Ovary (tissue), 9 donors: ENCODE results near the gene DHX57. TPM values are rescaled to one million over a fixed set of nuclear protein-coding genes. Genes with fewer than 3 reads are reported as not detected.

Experiments
- DNase-seq, 5 donors: peaks; one replicate each; pipeline ENCODE4 v3.0.0-alpha.2; 2019 to 2020
- H3K27ac ChIP-seq, 2 donors: fragments of 200-600 bp; one replicate each; pipeline versions ENCODE4 v1.5.1 to v1.8.0; 2019 to 2022
- H3K27me3 ChIP-seq: fragments of 200-600 bp; one replicate; pipeline ENCODE4 v1.8.0; 2022
- H3K36me3 ChIP-seq: fragments of 200-600 bp; sonication (generic); one replicate; pipeline ENCODE4 v1.5.1; 2019
- H3K4me1 ChIP-seq: one replicate; pipeline ENCODE4 v1.8.1; 2013; ENCODE audit warnings: mild to moderate bottlenecking, moderate library complexity; ENCODE audit not compliant: insufficient read depth
- H3K4me3 ChIP-seq: fragments of 200-600 bp; sonication (generic); one replicate; pipeline ENCODE4 v1.5.1; 2017
- H3K9me3 ChIP-seq, 2 donors: fragments of 200-600 bp in 1 of 2; sonication (generic) in 1 of 2; one replicate each; pipeline versions ENCODE4 v1.5.1 to v1.8.1; 2013 to 2019; ENCODE audit warnings: mild to moderate bottlenecking in 1 of 2, moderate library complexity in 1 of 2
- EP300 ChIP-seq: sonication (generic); formaldehyde crosslinking; IDR thresholded peaks from one replicate; pipeline ENCODE4 v1.6.1; 2017; ENCODE audit warnings: antibody characterized with exemption
- POLR2A ChIP-seq: fragments of 450-650 bp; IDR thresholded peaks from one replicate; pipeline ENCODE4 v1.6.1; 2017; ENCODE audit warnings: antibody characterized with exemption, mild to moderate bottlenecking, moderate library complexity
- WGBS, 3 donors: extraction: QIAGEN DNeasy Blood & Tissue Kit in 1 of 3; methylation state at CpG; one replicate each; pipeline versions ENCODE4 v1.1.5 to v1.1.7; 2013 to 2017; 5-methylcytosine and 5-hydroxymethylcytosine counted together
- intact Hi-C, 4 donors: fragments of 100-400 bp; cut with DNase I; formaldehyde crosslinking; loops; one replicate each; pipeline versions ENCODE4 v1.11.0 to v1.15.1; 2022 to 2023
- polyA plus RNA-seq, 2 donors: library from polyadenylated mRNA; stranded (reverse); fragments of 200-250 nt in 1 of 2; fragments of 350-450 nt in 1 of 2; fragmentation: Illumina TruSeq in 1 of 2; extraction: RNeasy Lipid Tissue Mini Kit (QIAGEN cat#74804) in 1 of 2; gene quantifications; one replicate each; pipeline ENCODE4 v1.2.3, GENCODE V29; 2013 to 2014
- total RNA-seq, 7 donors: library from RNA; depleted of rRNA in 2 of 7; stranded (reverse); fragments of >200 nt in 2 of 7; fragmentation: NEBNext Ultra II Directional in 3 of 7; extraction: Animal tissue kit (Norgen Biotek cat#: 25700) in 3 of 7; gene quantifications; one replicate each; pipeline versions ENCODE4 v1.1.0 to v1.2.4, GENCODE V29; 2016 to 2023
- TF ChIP-seq, protein P1 (sequence below), 3 donors: fragments of 450-650 bp in 2 of 3; fragments of 200-600 bp in 1 of 3; IDR thresholded peaks; one replicate each; pipeline versions ENCODE4 v1.5.1 to v1.8.0; 2016 to 2022; ENCODE audit warnings: antibody characterized with exemption in 3 of 3, mild to moderate bottlenecking in 1 of 3
- donor health status: DM: no; HTN: no; CAD: no; lungs with moderate emphysema.
- donor health status: DM: no; HTN: no; CAD: no.
- donor health status: Bipolar disorder and iron deficiency.
- donor health status: DM: yes; HTN: yes; CAD: no.
- donor health status: DM: no; HTN: no; CAD: no.
- donor health status: DM: yes; HTN: yes; CAD: no.

DHX57 gene
- total and polyA plus RNA-seq, 9 donors = 8.7 to 24.4 (median 16.5) TPM

DNA sequence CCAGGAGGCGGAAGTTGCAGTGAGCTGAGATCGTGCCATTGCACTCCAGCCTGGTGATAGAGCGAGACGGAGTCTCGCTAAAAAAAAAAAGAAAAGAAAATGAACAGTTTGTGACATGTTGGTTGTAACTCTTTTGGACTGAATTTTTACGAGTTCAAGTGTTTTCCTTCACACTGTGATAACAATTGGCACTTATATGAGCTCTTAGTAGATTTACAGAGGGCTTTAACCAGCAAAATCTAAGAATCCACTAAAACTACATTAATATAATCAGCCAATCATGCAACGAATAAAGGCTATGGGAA lies 99.9 kb downstream of the DHX57 start:
- no peaks in the 10 kb centered on the region for H3K4me1 ChIP-seq
- 50 to 64% (median 64%) methylated on average over 7 of the region's 7 CpGs for WGBS, 3 donors

DNA sequence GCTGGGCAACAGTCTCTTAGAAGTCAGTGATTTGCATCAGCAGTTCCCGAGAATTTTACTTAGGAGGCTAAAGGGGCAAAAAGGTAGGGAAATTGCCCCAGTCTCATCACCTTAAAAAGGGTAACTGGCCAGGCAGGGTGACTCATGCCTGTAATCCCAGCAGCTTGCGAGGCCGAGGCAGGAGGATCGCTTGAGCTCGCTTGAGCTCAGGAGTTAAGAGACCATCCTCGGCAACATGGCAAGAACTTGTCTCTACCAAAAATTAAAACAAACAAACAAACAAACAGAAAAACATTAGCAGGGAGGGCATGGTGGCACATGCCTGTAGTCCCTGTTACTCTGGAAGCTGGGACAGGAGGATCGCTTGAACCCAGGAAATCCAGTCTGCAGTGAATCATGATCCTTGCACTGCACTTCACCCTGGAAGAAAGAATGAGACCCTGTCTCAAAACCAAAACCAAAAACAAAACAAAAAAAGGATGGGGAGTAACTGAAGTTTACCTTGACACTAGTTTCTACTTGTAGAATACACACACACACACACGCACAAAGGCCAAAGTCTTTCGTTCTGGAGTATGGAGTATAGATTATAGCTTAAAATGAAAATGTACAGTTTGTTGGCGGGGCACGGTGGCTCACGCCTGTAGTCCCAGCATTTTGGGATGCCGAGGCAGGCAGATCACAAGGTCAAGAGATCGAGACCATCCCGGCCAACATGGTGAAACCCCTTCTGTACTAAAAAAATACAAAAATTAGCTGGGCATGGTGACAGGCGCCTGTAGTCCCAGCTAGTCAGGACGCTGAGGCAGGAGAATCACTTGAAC lies 100.4 kb downstream of the DHX57 start:
- no peak overlapping the region for H3K4me3 ChIP-seq
- intact Hi-C loops = no loop called here
- TF ChIP-seq EP300 = no peak
- no peak for TF ChIP-seq POLR2A
- TF ChIP-seq, protein P1, sequence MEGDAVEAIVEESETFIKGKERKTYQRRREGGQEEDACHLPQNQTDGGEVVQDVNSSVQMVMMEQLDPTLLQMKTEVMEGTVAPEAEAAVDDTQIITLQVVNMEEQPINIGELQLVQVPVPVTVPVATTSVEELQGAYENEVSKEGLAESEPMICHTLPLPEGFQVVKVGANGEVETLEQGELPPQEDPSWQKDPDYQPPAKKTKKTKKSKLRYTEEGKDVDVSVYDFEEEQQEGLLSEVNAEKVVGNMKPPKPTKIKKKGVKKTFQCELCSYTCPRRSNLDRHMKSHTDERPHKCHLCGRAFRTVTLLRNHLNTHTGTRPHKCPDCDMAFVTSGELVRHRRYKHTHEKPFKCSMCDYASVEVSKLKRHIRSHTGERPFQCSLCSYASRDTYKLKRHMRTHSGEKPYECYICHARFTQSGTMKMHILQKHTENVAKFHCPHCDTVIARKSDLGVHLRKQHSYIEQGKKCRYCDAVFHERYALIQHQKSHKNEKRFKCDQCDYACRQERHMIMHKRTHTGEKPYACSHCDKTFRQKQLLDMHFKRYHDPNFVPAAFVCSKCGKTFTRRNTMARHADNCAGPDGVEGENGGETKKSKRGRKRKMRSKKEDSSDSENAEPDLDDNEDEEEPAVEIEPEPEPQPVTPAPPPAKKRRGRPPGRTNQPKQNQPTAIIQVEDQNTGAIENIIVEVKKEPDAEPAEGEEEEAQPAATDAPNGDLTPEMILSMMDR (IDR thresholded peaks at IDR 0.05) = no peak
- no peak for DNase-seq
- H3K4me1 ChIP-seq = no peaks in the 10 kb centered on the region
- no peaks in the 10 kb centered on the region for H3K9me3 ChIP-seq
- H3K36me3 ChIP-seq = no peaks in the 10 kb centered on the region
- 80 to 83% (median 83%) methylated on average over 17 of the region's 17 CpGs for WGBS, 3 donors
- no peak overlapping the region for H3K27ac ChIP-seq
- H3K27me3 ChIP-seq = no peaks in the 10 kb centered on the region

More for the DNA sequence above, 99.9 kb downstream of the DHX57 start:
- no peak for DNase-seq
- no peaks in the 10 kb centered on the region for H3K9me3 ChIP-seq
- no peaks in the 10 kb centered on the region for H3K36me3 ChIP-seq
- H3K27ac ChIP-seq = no peak overlapping the region
- no peak overlapping the region for H3K4me3 ChIP-seq
- no peaks in the 10 kb centered on the region for H3K27me3 ChIP-seq
- TF ChIP-seq, protein P1 (IDR thresholded peaks at IDR 0.05) = no peak
- TF ChIP-seq POLR2A (no peak), EP300 (no peak)
- intact Hi-C loops = no loop called here

DNA sequence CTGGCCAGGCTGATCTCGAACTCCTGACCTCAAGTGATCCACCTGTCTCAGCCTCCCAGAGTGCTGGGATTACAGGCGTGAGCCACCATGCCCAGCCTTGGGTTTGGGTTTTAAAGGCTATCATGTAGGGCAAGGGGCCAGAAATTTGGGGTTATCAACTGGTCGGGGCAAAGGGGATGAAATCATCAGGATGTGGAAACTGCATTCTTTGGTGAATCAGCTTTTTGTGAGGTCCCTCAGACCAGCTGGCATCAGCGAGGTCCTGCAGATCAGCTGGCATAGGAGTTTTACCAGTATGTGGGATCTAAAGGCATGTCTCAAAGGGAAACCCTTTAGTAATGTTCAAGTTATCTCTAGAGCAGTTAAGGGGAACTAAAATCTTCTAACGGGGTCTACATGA lies 104.1 kb downstream of the DHX57 start:
- Histone ChIP-seq H3K27ac (no peak overlapping the region), H3K27me3 (no peaks in the 10 kb centered on the region), H3K36me3 (no peaks in the 10 kb centered on the region), H3K9me3 (no peaks in the 10 kb centered on the region), H3K4me3 (no peak overlapping the region), H3K4me1 (no peaks in the 10 kb centered on the region)
- no peak for DNase-seq
- WGBS, 3 donors = 67 to 78% (median 72%) methylated on average over 5 of the region's 5 CpGs
- intact Hi-C loops = no loop called here
- no peak for TF ChIP-seq EP300
- TF ChIP-seq, protein P1 (IDR thresholded peaks at IDR 0.05) = no peak
- no peak for TF ChIP-seq POLR2A

DNA sequence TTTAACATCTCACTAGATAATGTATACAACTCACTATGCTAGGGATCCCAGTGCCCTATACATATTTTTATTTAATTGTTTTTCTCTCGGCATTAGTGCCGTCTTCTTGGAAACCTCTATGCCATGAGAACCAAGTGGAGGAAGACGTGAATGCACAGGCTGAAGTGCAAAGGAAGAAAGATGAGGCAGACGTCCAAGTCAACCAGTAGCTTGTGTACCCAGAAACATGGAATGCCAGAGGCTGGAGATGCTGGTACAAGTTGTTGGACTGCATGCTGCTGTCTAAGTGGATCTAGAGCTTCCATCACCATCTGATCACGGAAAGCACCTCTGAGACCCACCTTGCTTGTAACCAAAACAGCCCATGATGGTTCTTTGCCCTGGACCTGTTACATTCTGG lies 110.2 kb downstream of the DHX57 start:
- H3K27ac ChIP-seq = no peak overlapping the region
- no peaks in the 10 kb centered on the region for H3K4me1 ChIP-seq
- H3K36me3 ChIP-seq = no peaks in the 10 kb centered on the region
- intact Hi-C loops = no loop called here
- DNase-seq = no peak
- H3K9me3 ChIP-seq = no peaks in the 10 kb centered on the region
- WGBS, 3 donors = 83 to 89% (median 86%) methylated on average over 5 of the region's 5 CpGs
- TF ChIP-seq EP300 = no peak
- TF ChIP-seq POLR2A = no peak
- no peaks in the 10 kb centered on the region for H3K27me3 ChIP-seq
- H3K4me3 ChIP-seq = no peak overlapping the region

DNA sequence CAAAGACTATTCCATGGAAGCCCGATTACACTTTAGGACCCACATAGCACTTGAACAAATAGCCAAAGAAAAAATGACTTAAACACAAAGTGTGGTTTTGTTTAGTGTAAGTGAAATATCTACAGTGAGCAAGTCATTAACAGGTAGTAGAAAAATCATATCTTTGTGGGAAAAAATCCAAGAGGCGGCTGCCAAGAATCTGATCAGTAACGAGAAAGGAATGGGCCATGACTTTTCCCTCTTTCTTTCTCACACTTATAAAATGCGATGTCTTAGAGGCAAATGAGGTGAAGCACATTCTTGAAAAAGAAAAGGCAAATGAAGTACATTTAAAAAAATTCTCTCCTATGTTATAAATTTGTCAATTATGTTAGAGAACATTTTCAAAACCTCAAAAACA lies 110.6 kb downstream of the DHX57 start:
- Histone ChIP-seq H3K9me3 (no peaks in the 10 kb centered on the region), H3K4me1 (no peaks in the 10 kb centered on the region), H3K4me3 (no peak overlapping the region), H3K27ac (no peak overlapping the region), H3K27me3 (no peaks in the 10 kb centered on the region), H3K36me3 (no peaks in the 10 kb centered on the region)
- DNase-seq = no peak
- intact Hi-C loops = no loop called here
- WGBS, 3 donors = 50 to 63% (median 59%) methylated on average over 4 of the region's 4 CpGs
- TF ChIP-seq, protein P1 (IDR thresholded peaks at IDR 0.05) = no peak
- no peak for TF ChIP-seq EP300
- TF ChIP-seq POLR2A = no peak
